Loucy (cell line): ENCODE results near the gene SLC50A1.
"Not testable (repeated sequence)": the region's sequence is repeated elsewhere in the genome, so short reads cannot be mapped to it uniquely, and the experiment has no call there.

Experiments used
- CTCF ChIP-seq: fragments of 200-600 bp; sonication (generic); conservative IDR thresholded peaks from 2 replicates; pipeline ENCODE4 v1.5.1; 2014; ENCODE audit warnings: mild to moderate bottlenecking, antibody characterized with exemption, low read length
- EZH2phosphoT487 ChIP-seq: fragments of 200-600 bp; IDR thresholded peaks from 2 replicates; pipeline ENCODE4 v1.6.1; 2018; ENCODE audit warnings: antibody characterized with exemption, mild to moderate bottlenecking, moderate library complexity, borderline replicate concordance

- TF ChIP-seq CTCF, EZH2phosphoT487: not testable (repeated sequence)
Measured at GRCh38 chr1:155162631-155163030, 27.0 kb downstream of the SLC50A1 start.
